Parietal lobe (tissue), 2 donors: ENCODE measurements around the gene TEKTIP1. TPM values are rescaled to one million over a fixed set of nuclear protein-coding genes. Genes with fewer than 3 reads are reported as not detected.

ENCODE experiments used
- small RNA-seq: library from RNA; depleted of rRNA; stranded (forward); fragments of <200 nt; gene quantifications from one replicate; pipeline ENCODE3, GENCODE V24; 2014; ENCODE audit warnings: low replicate concordance
- total RNA-seq: library from RNA; depleted of rRNA; stranded (reverse); fragments of >200 nt; gene quantifications from one replicate; pipeline ENCODE4 v1.2.3, GENCODE V29; 2014

Gene TEKTIP1
- not detected for total RNA-seq

DNA sequence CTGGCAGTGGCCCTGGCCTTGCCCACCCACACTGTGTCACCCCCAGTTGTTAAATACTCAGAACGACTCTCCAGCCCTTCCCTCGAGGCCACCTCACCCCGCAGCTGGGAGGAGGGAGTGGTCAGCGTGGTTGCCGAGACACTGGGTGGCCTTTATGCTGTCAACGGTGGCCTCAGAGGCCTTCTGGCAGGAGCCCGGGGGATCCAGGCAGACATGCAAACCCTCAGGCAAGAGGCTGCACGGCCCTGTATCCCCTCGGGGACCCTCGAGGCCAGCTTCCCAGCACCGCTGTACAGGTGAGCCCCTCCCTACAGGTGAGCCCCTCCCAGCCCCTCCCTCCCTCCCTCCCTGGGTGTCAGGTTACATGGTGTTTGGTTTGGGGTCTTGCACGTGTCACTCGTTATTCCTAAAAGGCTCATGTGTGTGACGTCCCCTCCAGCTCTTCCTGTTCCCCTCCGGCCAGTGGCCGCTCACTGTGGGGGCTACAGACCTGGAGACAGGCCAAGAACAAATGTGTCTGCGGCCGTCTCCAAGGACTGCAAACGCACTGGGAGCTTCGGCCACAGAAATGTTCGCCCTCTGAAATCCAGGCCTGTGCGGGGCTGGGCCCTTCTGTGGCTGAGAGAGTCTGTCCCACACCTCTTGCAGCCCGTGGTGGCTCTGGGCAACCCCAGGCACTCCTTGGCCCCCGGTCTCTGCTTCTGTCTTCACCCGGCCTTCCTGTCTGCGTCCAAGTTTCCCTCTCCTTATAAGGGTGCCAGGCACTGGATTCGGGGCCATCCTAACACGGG is at the start of gene TEKTIP1:
Gene TEKTIP1, plus strand, starts transcription at position 210 of the 791 bp plus-strand sequence. Its CDS starts 4 bp downstream, at position 214.

DNA sequence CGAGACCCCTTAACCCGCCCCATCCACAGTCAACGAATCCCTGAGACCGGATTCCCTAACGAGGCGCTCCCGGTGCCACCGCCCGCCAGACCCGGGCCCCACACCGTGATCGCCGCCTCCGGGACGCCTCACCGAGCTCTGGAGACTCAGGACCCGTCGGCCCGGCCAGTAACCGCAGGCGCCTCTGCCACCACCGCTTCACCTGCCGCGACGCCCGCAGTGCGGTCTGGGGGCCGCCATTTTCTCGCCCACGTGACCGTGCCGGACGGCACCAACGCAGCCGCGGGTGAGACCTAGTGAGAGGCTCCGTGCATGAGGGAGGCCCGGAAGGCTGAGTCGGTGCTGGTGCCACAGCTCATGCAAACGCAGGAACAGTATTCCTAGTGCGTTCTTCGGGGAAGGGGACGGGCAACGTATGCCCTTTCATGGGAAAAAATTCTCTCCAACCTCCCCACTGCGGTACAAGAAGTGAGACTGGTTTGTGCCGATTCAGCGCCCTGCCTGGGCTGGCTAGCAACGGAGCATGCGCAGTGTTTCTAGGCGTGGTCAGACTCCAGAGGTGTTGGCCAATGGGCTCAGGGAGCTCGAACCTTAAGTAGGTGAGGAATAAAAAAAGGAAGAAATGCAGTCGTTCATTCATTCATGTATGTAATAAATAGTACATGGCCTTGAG is 38.4 kb upstream of the TEKTIP1 start, which contains the start of gene DOHH:
Gene DOHH, minus strand, starts transcription at position 246 of the 673 bp plus-strand sequence. CDS start 3,860 bp downstream, outside the sequence.

DNA sequence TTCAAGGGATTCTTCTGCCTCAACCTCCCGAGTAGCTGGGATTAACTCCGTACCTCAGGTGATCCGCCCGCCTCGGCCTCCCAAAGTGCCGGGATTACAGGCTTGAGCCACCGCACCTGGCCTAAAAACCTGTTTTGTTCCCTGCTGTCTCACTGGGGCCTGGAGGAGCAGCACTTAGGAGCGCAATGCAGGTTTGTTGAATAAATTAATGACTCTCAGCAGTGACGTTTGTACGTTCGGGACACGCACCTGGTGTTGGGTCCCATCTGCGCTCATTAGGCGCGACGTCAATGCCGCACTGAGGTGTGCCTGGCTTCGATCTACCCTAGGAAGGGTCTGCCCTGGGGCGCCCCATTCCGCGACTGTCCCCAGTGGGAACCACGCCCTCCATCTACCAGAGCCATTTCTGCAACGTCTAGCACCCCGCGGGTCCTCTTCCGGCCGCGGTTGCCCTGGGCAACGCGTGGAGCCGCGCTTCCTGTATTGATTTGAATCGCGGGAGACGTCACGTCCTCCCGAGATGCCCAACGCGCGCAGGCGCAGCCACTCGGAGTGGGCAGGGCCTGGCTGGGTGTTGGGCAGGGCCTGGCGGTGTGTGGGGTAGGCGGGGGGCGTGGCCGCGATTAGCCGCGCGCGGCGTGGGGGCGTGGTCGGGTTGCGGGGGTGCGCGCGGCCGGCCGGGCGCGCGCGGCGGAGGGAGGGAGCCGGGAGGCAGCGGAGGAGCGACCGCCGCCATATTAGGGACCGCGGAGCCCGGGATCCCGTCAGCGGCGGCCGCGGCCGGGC is 33.2 kb upstream of the TEKTIP1 start, which contains the start of gene FZR1:
Gene FZR1, plus strand, starts transcription at position 714 of the 786 bp plus-strand sequence. CDS start 16,679 bp downstream, outside the sequence.

DNA sequence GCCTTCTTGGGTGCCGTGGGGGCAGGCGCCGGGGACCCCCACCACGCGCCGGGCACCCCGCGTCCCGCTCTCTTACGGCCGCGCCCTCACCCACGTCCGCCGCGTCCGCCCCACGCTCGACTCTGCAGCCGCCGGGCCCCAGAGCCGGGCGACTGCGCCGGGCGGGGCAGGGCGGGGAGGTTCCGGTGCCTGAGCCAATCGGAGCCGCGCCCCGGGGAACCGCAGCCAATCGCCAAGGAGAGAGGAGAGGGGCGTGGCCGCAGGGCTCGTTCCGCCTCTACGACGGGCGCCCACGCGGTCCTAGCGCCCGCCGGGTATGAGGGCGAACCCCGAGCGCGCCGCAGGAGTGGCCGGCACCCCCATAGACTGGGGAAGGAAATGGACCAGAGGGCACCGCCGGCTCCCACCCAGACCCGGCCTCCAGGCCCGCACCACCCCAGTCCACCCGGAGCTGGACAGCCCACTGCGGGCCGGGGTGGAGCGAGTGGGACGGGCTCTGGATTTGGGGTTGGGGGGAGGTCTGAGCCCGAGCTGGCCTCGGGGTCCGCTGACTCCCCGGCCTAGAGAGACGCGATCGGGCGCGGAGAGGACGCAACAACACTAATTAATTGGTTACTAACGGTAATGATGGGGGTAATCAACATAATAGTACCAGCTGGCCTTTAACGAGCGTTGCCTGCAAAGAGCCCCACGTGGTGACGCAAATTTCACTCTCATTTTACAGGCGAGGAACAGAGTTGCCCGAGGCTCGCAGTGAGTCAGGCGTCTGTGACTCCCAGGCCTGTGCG is 18.7 kb downstream of the TEKTIP1 start, which contains the start of gene MFSD12:
Gene MFSD12, minus strand, starts transcription at position 126 of the 788 bp plus-strand sequence. CDS start 183 bp downstream, outside the sequence.

DNA sequence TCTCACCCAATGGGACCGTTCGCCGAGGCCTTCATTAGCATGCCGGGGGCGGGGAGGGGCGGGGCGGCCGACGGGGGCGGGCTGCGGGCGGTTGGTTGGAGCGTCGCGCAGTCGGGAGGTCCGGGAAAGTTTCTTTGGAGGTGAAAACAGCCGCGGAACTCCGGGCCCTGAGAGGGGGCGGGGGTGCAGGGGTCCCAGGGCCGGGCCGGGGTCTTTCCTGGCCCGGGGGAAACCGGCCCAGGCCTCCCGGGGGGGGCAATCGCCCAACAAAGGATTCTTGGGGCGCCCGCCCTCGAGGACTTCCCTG is 33.8 kb downstream of the TEKTIP1 start, which contains the start of gene HMG20B:
Gene HMG20B, plus strand, starts transcription at position 90 of the 307 bp plus-strand sequence. CDS start 366 bp downstream, outside the sequence.

DNA sequence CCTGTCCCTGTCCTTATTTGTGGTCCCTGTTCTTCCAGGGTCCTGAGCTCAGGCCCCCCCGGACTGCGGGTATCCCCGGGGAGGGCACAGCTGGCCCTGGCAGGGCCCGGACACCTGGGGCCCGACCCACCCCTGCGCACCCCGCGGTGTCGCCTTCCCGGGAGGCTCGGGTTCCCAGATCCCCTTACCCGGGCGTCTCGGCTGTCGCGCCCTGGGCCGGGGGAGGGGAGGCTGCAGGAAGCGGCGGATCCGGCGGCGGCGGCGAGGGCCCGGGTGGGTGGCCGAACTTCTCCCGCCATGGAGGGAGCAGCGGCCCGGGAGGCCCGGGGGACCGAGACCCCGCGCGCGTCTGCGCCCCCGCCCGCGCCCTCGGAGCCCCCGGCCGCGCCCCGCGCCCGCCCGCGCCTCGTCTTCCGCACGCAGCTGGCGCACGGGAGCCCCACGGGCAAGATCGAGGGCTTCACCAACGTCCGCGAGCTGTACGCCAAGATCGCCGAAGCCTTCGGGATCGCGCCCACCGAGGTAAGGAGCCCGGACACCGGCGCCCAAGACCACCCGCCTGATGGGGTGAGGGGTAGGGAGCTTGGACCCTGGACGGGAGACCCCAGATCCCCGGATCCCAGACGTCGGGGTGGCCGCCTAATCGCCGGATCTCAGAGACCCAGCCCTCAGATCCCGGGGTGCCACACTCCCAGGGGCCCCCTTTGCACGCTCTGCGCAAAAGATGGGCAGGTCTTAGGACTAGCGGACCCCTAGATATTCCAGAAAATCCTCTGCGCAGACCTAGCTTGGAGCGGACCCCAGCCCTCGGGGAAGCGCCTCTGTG is 46.5 kb downstream of the TEKTIP1 start, which contains the start of gene GIPC3:
Gene GIPC3, plus strand, starts transcription at position 178 of the 826 bp plus-strand sequence. Its CDS starts 120 bp downstream, at position 298.

Small RNA genes within 50 kb of the gene (small RNA-seq; reads per million reads assigned to genes)
- gene AC005786.1 = not detected
- gene RF00212 = not detected

Other genes with a start within 250 kb of the TEKTIP1 start
- gene NFIC, start 172.6 kb upstream of the TEKTIP1 start, total RNA-seq = 10.0 TPM
- not detected for gene SMIM24, start 58.6 kb upstream of the TEKTIP1 start, total RNA-seq
- gene SMIM44, start 55.7 kb upstream of the TEKTIP1 start, total RNA-seq = not detected
- gene DOHH, start 38.5 kb upstream of the TEKTIP1 start, total RNA-seq = 9.1 TPM
- 62.0 TPM for gene FZR1, start 32.9 kb upstream of the TEKTIP1 start, total RNA-seq
- gene MFSD12, start 18.4 kb downstream of the TEKTIP1 start, total RNA-seq = 42.9 TPM
- 11.0 TPM for gene HMG20B, start 33.8 kb downstream of the TEKTIP1 start, total RNA-seq
- under 0.01 TPM for gene GIPC3, start 46.3 kb downstream of the TEKTIP1 start, total RNA-seq
- 0.63 TPM for gene TBXA2R, start 67.7 kb downstream of the TEKTIP1 start, total RNA-seq
- gene CACTIN, start 87.6 kb downstream of the TEKTIP1 start, total RNA-seq = 26.6 TPM
- 32.9 TPM for gene PIP5K1C, start 161.3 kb downstream of the TEKTIP1 start, total RNA-seq
- not detected for gene TJP3, start 169.2 kb downstream of the TEKTIP1 start, total RNA-seq
- gene APBA3, start 222.5 kb downstream of the TEKTIP1 start, total RNA-seq = 25.4 TPM
- gene MRPL54, start 223.5 kb downstream of the TEKTIP1 start, total RNA-seq = 14.7 TPM
- gene RAX2, start 233.1 kb downstream of the TEKTIP1 start, total RNA-seq = not detected
- 19.7 TPM for gene MATK, start 247.2 kb downstream of the TEKTIP1 start, total RNA-seq